Heart left ventricle (tissue), 16 donors: ENCODE results near the gene LRBA. TPM values are rescaled to one million over a fixed set of nuclear protein-coding genes. Genes with fewer than 3 reads are reported as not detected.

Experiments
- ATAC-seq, 4 donors: fragments of 200-7000 bp; cut with Tn5 transposase; one replicate each; pipeline ENCODE4 v1.9.1; 2020 to 2022; ENCODE audit warnings: moderate library complexity in 4 of 4, mild to moderate bottlenecking in 3 of 4, moderate number of reproducible peaks in 1 of 4
- DNase-seq, 5 donors: peaks; one replicate each; pipeline ENCODE4 v3.0.0-alpha.2; 2020
- H3K27ac ChIP-seq, 12 donors: fragments of 200-600 bp; sonication (generic) in 4 of 12; one replicate each; pipeline versions ENCODE4 v1.5.0 to v1.8.0; 2016 to 2022; ENCODE audit warnings: mild to moderate bottlenecking in 2 of 12
- H3K27me3 ChIP-seq, 9 donors: fragments of 200-600 bp; sonication (generic) in 2 of 9; one replicate each; pipeline versions ENCODE4 v1.5.1 to v1.8.0; 2016 to 2022; ENCODE audit warnings: mild to moderate bottlenecking in 3 of 9
- H3K36me3 ChIP-seq, 9 donors: fragments of 200-600 bp; sonication (generic) in 2 of 9; one replicate each; pipeline versions ENCODE4 v1.5.0 to v1.8.0; 2018 to 2022; ENCODE audit warnings: mild to moderate bottlenecking in 2 of 9
- H3K4me1 ChIP-seq, 12 donors: fragments of 200-600 bp; sonication (generic) in 4 of 12; one replicate each; pipeline versions ENCODE4 v1.5.0 to v1.8.0; 2016 to 2022; ENCODE audit warnings: mild to moderate bottlenecking in 3 of 12
- H3K4me3 ChIP-seq, 12 donors: fragments of 200-600 bp; sonication (generic) in 4 of 12; one replicate each; pipeline versions ENCODE4 v1.5.0 to v1.8.0; 2017 to 2022; ENCODE audit warnings: mild to moderate bottlenecking in 9 of 12, moderate library complexity in 4 of 12
- H3K9me3 ChIP-seq, 12 donors: fragments of 200-600 bp; sonication (generic) in 4 of 12; one replicate each; pipeline versions ENCODE4 v1.5.0 to v1.8.0; 2016 to 2022; ENCODE audit warnings: mild to moderate bottlenecking in 1 of 12
- POLR2A ChIP-seq, 2 donors: fragments of 450-650 bp; IDR thresholded peaks; one replicate each; pipeline ENCODE4 v1.6.1; 2017; ENCODE audit warnings: antibody characterized with exemption in 2 of 2, mild to moderate bottlenecking in 2 of 2, moderate library complexity in 2 of 2
- WGBS, 4 donors: extraction: QIAGEN DNeasy Blood & Tissue Kit in 2 of 4; methylation state at CpG; one replicate each; pipeline versions ENCODE4 v1.1.5 to v1.1.7; 2013 to 2018; 5-methylcytosine and 5-hydroxymethylcytosine counted together
- intact Hi-C, 10 donors: fragments of 100-400 bp; cut with DNase I; formaldehyde crosslinking; loops; one replicate each; pipeline versions ENCODE4 v1.11.1 to v1.14.2; 2022
- polyA plus RNA-seq, 2 donors: library from polyadenylated mRNA; stranded (reverse); fragments of 200-250 nt; gene quantifications; one replicate each; pipeline ENCODE4 v1.2.3, GENCODE V29; 2013
- total RNA-seq, 9 donors: library from RNA; depleted of rRNA in 2 of 9; stranded (reverse); fragments of >200 nt in 2 of 9; fragmentation: NEBNext Ultra II Directional in 3 of 9; extraction: Animal tissue kit (Norgen Biotek cat#: 25700) in 3 of 9; gene quantifications; one replicate each; pipeline versions ENCODE4 v1.1.0 to v1.2.4, GENCODE V29; 2016 to 2023
- TF ChIP-seq, protein P1 (sequence below), 12 donors: fragments of 200-600 bp; sonication (generic) in 4 of 12; IDR thresholded peaks; one replicate each; pipeline versions ENCODE4 v1.5.0 to v1.8.0; 2018 to 2022; ENCODE audit warnings: antibody characterized with exemption in 12 of 12, mild to moderate bottlenecking in 5 of 12
- donor health status: ischemic (EF 13 %, LVEDD 7.1; RV severe dilation, severe dysfunction).
- donor health status: healthy with polysubstance abuse.
- donor health status: DM: no; HTN: yes; CAD: no.
- donor health status: DM: no; HTN: no; CAD: no.
- donor health status: ischemic (EF 25% LVEDD 6.9; RV normal size, moderate dysfunction).
- donor health status: ischemic (EF 25% LVEDD 5.7; RV mildly dilated, moderate dysfunction).
- donor health status: healthy.
- donor health status: DM: yes; HTN: yes; CAD: no.
- donor health status: ischemic (EF 35%, LVEDD 5.7; RV mildly dilated, moderate dysfunction).
- donor health status: nonischemic (EF 11% LVEDD 7.7; RV severe dilation, severe dysfunction).
- donor health status: DM: yes; HTN: yes; CAD: no.
- donor health status: PGD.
- donor health status: ischemic (EF 29% LVEDD 5.4; RV normal size, mild dysfunction).
- donor health status: nonischemic (EF 23%, LVEDD 6.1; RV moderate dilation, normal function).

The LRBA gene
- total and polyA plus RNA-seq, 11 donors: 6.5 to 35.1 (median 22.6) TPM

DNA sequence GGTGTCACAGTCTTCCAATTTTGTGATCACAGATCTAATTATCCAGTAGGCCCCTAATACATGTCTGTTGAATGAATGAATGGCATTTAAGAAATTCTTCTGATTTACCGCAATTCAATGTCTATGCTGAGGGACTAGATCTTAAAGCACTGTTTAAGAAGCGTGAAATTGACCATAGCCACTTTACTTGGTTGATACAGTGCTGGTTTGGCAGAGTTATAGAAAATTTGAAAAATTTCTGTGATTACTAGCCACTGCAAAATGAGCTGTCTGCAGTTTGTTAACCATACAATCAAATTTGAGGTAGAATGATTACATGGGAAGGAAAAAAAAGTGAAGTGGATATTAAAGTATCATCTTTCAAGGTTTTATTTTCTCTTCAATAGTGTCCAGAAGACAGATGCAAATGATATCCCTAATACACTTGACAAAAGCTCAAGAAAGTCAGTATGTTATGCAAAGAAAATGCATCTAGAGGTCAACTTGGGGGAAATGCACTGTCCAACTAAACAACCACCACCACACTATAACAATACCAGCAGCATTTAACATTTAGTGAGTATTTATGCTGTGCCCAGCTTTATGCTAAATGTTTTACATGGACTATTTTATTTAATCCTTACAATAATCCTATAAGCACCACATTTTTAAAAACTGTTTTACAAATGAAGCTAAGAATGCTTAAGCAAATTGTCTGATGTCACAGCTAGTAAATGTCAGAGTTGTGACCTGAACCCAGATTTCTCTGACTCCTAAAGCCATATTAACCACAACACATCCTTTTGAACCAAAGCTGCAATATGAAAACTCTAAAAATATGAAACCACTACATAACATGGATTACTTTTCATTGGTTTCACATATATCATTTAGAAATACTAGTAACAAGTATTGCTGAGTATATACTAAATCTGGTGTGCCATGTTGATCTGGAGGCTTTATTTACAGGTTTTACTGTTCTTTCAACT, 651.1 kb downstream of the LRBA start:
- no peak for TF ChIP-seq POLR2A (IDR thresholded peaks at IDR 0.05)
- TF ChIP-seq, protein P1, sequence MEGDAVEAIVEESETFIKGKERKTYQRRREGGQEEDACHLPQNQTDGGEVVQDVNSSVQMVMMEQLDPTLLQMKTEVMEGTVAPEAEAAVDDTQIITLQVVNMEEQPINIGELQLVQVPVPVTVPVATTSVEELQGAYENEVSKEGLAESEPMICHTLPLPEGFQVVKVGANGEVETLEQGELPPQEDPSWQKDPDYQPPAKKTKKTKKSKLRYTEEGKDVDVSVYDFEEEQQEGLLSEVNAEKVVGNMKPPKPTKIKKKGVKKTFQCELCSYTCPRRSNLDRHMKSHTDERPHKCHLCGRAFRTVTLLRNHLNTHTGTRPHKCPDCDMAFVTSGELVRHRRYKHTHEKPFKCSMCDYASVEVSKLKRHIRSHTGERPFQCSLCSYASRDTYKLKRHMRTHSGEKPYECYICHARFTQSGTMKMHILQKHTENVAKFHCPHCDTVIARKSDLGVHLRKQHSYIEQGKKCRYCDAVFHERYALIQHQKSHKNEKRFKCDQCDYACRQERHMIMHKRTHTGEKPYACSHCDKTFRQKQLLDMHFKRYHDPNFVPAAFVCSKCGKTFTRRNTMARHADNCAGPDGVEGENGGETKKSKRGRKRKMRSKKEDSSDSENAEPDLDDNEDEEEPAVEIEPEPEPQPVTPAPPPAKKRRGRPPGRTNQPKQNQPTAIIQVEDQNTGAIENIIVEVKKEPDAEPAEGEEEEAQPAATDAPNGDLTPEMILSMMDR (IDR thresholded peaks at IDR 0.05): no peak
- DNase-seq (no peak), ATAC-seq (no peak)
- WGBS, 4 donors: 49 to 77% (median 60%) methylated on average over 2 of the region's 2 CpGs
- intact Hi-C loops: no loop called here
- no peaks in the 10 kb centered on the region for H3K9me3 ChIP-seq
- no peak overlapping the region for H3K4me3 ChIP-seq
- H3K36me3 ChIP-seq: no peaks in the 10 kb centered on the region
- no peaks in the 10 kb centered on the region for H3K4me1 ChIP-seq
- H3K27me3 ChIP-seq: no peaks in the 10 kb centered on the region
- no peak overlapping the region for H3K27ac ChIP-seq

DNA sequence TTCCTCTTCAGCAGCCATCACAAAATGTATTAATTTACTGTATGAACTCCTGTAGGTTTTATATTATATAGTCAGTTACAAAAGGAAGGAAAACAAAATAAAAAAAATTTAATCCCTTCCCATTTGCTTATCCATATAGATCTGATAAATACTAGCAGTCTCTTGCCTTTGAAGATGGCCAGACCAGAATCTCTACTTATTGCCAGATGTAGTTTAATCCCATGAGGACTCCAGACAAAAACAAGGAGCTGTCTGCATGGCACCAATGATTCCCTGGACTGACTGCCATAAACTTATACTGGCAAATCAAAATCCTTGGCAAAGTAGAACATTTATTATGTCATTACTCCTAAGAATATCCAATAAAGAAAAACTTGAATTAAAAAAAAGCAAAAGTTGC, 656.4 kb downstream of the LRBA start:
- no peak overlapping the region for H3K4me3 ChIP-seq
- intact Hi-C loops: no loop called here
- ATAC-seq (no peak), DNase-seq (no peak)
- H3K4me1 ChIP-seq: no peaks in the 10 kb centered on the region
- H3K9me3 ChIP-seq: no peaks in the 10 kb centered on the region
- TF ChIP-seq, protein P1 (IDR thresholded peaks at IDR 0.05): no peak
- TF ChIP-seq POLR2A (IDR thresholded peaks at IDR 0.05): no peak
- H3K27ac ChIP-seq: no peak overlapping the region
- H3K27me3 ChIP-seq: no peaks in the 10 kb centered on the region
- no peaks in the 10 kb centered on the region for H3K36me3 ChIP-seq

DNA sequence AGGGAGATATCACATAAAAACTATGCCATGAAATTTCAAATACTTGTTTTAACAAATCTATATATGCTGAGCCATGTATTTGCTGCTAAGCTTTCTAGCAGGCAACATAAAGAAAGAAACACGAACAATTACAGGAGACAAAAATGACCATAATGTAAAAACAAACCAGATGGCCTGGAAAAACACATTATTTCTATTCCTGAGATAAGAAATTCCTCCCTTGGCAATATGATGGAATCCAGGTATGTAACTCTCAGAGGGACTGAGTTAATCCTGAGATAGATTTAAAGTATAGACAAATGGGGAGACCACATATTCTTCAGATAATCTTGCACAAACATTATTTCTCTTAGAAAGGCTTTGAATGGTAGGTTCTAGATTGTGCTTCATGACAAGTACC, 657.3 kb downstream of the LRBA start:
- Histone ChIP-seq H3K27me3 (no peaks in the 10 kb centered on the region), H3K9me3 (no peaks in the 10 kb centered on the region), H3K36me3 (no peaks in the 10 kb centered on the region), H3K4me1 (no peaks in the 10 kb centered on the region), H3K4me3 (no peak overlapping the region), H3K27ac (no peak overlapping the region)
- no peak for DNase-seq
- TF ChIP-seq POLR2A (IDR thresholded peaks at IDR 0.05): no peak
- TF ChIP-seq, protein P1 (IDR thresholded peaks at IDR 0.05): no peak
- no peak for ATAC-seq
- 87 to 94% (median 92%) methylated on average over 1 of the region's 1 CpG for WGBS, 4 donors
- intact Hi-C loops: no loop called here

DNA sequence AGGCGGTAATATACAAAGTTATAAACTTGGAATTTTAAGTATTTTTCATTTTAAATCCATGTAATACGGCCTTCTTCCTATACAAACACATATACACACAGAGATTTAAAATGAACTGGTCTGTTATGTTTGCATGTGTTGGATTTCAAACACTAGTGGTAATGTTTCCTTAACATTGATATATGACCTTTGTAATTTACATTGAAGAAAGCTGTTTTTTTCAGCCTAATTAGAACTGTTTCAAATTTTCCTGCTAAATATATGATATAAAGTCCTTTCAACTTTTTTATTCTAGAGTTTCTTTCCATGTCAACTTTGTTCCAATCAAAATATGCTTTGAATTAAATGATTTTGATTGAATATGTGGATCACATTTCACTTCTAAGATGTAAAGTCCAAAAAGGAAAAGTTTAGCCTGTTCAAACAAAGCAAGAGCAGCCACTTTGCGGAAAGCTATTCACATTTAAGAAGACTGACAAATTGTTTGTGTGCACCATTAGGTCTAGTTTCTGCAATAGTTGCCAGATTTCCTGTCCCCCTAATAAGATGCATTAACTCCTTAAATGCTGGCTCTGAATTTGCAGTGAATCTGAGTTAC, 659.1 kb downstream of the LRBA start:
- Histone ChIP-seq H3K27me3 (no peaks in the 10 kb centered on the region), H3K27ac (no peak overlapping the region), H3K9me3 (no peaks in the 10 kb centered on the region), H3K4me3 (no peak overlapping the region), H3K4me1 (no peaks in the 10 kb centered on the region), H3K36me3 (no peaks in the 10 kb centered on the region)
- ATAC-seq (no peak), DNase-seq (no peak)
- 92 to 98% (median 94%) methylated on average over 3 of the region's 3 CpGs for WGBS, 4 donors
- no peak for TF ChIP-seq POLR2A (IDR thresholded peaks at IDR 0.05)
- TF ChIP-seq, protein P1 (IDR thresholded peaks at IDR 0.05): no peak
- intact Hi-C loops: no loop called here
